HAP-1 (cell line): Measurements from ENCODE around the gene TAS1R2.
"Not testable (repeated sequence)": the region's sequence is repeated elsewhere in the genome, so short reads cannot be mapped to it uniquely, and the experiment has no call there.

Source experiments
- DNase-seq, 2 experiments: peaks; one replicate each; pipeline ENCODE4 v3.0.0-alpha.2; 2016 to 2020; ENCODE audit warnings: low spot score in 2 of 2
- H3K27me3 ChIP-seq: fragments of 250-450 bp; sonication (Bioruptor Pico); 2 replicates; pipeline ENCODE4 v1.5.1; 2020; ENCODE audit warnings: low read depth, mild to moderate bottlenecking, moderate library complexity
- H3K36me3 ChIP-seq: fragments of 250-450 bp; sonication (Bioruptor Pico); replicated peaks from 2 replicates; pipeline ENCODE4 v1.5.1; 2020; ENCODE audit warnings: mild to moderate bottlenecking
- H3K4me1 ChIP-seq: fragments of 250-450 bp; sonication (Bioruptor Pico); 2 replicates; pipeline ENCODE4 v1.5.1; 2020; ENCODE audit warnings: mild to moderate bottlenecking
- H3K4me3 ChIP-seq: fragments of 250-450 bp; sonication (Bioruptor Pico); 2 replicates; pipeline ENCODE4 v1.5.1; 2020; ENCODE audit warnings: mild to moderate bottlenecking, moderate library complexity
- H3K9me3 ChIP-seq: fragments of 250-450 bp; sonication (Bioruptor Pico); 2 replicates; pipeline ENCODE4 v1.5.1; 2020; ENCODE audit warnings: mild to moderate bottlenecking, moderate library complexity
- in situ Hi-C: fragments of 300-500 bp; cut with MboI; formaldehyde crosslinking; loops from 3 replicates; pipeline ENCODE4 v1.14.3; 2020; ENCODE audit warnings: low sequenced_read_pairs, inconsistent platforms, mixed read lengths

TAS1R2 gene

DNA sequence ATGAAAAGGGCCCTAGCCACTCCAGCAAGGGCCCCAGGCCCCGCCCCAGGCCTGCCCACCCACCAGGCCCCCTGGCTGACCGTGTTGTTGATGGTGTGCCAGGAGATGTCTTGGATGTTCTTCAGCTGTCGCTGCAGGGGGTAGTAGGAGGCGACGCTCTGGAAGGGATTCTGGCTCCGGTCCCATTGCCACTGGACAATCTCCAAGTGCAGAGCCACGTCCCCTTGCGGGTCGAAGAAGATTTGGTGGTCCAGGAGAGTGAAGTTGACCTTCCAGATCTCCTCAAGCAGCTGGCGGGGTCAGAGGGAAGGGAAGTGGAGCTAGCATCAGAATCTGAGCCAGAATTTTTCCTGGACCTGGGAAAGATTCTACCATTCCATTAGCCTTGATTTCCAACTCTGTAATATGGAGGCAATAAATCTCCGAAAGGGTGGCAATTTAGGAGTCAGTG is 10.2 kb downstream of the TAS1R2 start:
- Histone ChIP-seq H3K27me3 (peaks cover 9% of the 10 kb centered on the region; the same call in 1 of the 2 replicates), H3K4me1 (no peaks in the 10 kb centered on the region)

DNA sequence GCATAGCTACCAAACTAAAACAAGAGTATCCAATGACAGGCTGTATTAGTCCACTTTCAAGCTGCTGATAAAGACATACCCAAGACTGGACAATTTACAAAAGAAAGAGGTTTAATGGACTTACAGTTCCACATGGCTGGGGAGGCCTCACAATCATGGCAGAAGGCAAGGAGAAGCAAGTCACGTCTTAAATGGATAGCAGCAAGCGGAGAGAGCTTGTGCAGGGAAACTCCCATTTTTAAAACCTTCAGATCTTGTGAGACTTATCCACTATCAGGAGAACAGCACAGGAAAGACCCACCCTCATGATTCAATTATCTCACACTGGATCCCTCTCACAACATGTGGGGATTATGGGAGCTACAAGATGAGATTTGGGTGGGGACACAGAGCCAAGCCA is 11.7 kb downstream of the TAS1R2 start:
- H3K36me3 ChIP-seq, H3K4me1 ChIP-seq, H3K9me3 ChIP-seq, in situ Hi-C loops, DNase-seq, H3K4me3 ChIP-seq: not testable (repeated sequence)
- peaks cover 11% of the 10 kb centered on the region for H3K27me3 ChIP-seq

More for the DNA sequence above, 10.2 kb downstream of the TAS1R2 start:
- DNase-seq = no peak
- Histone ChIP-seq H3K36me3 (no peaks in the 10 kb centered on the region), H3K9me3 (0 out of 2 replicates have a peak, but pooled peaks cover 2% of the 10 kb centered on the region), H3K4me3 (no peak overlapping the region)
- in situ Hi-C loops = no loop called here

- Histone ChIP-seq H3K4me1 (no peaks in the 10 kb centered on the region), H3K4me3 (no peak overlapping the region), H3K36me3 (no peaks in the 10 kb centered on the region), H3K9me3 (no peaks in the 10 kb centered on the region), H3K27me3 (peaks cover 9% of the 10 kb centered on the region; the same call in 1 of the 2 replicates)
- DNase-seq = no peak
- in situ Hi-C loops = no loop called here
Measured at GRCh38 chr1:18840145-18840544, 19.3 kb downstream of the TAS1R2 start.

DNA sequence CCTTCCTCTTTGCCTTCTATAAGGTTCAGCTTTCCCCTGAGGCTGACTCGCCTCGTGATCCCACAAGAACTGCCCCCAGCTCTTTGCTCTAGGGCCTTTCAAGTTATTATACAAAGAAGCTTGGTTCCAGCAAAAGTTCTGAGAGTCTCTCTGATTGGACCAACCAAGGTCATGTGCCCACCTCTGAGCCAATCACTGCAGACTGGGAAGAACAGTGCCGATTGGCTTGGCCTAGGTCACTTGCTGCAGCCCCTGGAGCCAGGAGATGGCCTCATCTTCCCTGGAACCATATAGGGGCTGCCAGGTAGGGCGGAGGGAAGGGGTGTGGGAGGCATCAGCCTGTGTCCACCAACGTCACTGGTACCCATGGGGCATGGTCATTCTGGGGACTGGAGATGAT is 22.8 kb downstream of the TAS1R2 start:
- Histone ChIP-seq H3K4me3 (no peak overlapping the region), H3K36me3 (no peaks in the 10 kb centered on the region), H3K9me3 (no peaks in the 10 kb centered on the region), H3K4me1 (no peaks in the 10 kb centered on the region), H3K27me3 (peaks cover 10% of the 10 kb centered on the region; the same call in 1 of the 2 replicates)
- no peak for DNase-seq
- in situ Hi-C loops = no loop called here

DNA sequence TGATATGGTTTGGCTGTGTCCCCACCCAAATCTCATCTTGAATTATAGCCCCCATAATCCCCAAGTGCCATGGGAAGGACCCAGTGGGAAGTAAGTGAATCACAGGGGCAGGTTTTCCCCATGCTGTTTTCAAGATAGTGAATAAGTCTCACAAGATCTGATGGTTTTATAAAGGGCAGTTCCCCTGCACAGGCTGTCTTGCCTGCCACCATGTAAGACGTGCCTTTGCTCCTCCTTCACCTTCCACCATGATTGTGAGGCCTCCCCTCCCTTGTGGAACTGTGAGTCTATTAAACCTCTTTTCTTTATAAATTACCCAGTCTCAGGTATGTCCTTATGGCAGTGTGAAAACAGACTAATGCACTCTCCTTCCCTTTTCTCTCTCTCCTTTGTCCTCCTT is 27.1 kb downstream of the TAS1R2 start:
- DNase-seq, H3K4me3 ChIP-seq, H3K4me1 ChIP-seq, H3K36me3 ChIP-seq, H3K9me3 ChIP-seq, in situ Hi-C loops: not testable (repeated sequence)
- H3K27me3 ChIP-seq = peaks cover 10% of the 10 kb centered on the region; the same call in 1 of the 2 replicates

- no peaks in the 10 kb centered on the region for H3K9me3 ChIP-seq
- no peak overlapping the region for H3K4me3 ChIP-seq
- DNase-seq = no peak
- peaks cover 10% of the 10 kb centered on the region; the same call in 1 of the 2 replicates for H3K27me3 ChIP-seq
- H3K36me3 ChIP-seq = no peaks in the 10 kb centered on the region
- in situ Hi-C loops = no loop called here
- no peaks in the 10 kb centered on the region for H3K4me1 ChIP-seq
Measured at GRCh38 chr1:18831656-18832055, 27.8 kb downstream of the TAS1R2 start.

GRCh38 chr1:18830596-18830995 is 28.9 kb downstream of the TAS1R2 start:
- Histone ChIP-seq H3K4me3 (no peak overlapping the region), H3K4me1 (no peaks in the 10 kb centered on the region), H3K27me3 (peaks cover 7% of the 10 kb centered on the region; the same call in 1 of the 2 replicates), H3K9me3 (no peaks in the 10 kb centered on the region), H3K36me3 (no peaks in the 10 kb centered on the region)
- in situ Hi-C loops = no loop called here
- no peak for DNase-seq

DNA sequence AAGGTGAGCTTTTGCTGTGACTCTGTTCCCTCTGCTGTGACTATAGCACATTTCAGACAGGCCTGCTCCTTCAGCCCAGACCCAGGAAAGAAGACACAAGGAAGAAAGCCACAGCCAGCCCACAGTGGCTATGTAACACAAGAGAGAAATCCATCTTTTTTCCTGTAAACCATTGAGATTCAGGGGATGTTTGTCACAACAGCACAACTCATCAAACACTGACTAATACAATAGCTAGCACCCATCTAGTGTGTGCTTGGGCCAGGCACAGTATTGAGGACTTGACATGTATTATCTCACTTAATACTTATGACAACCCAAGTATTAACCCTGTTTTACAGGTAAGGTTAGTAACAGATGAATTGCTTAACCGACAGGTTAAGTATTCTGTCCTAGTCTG is 29.8 kb downstream of the TAS1R2 start:
- Histone ChIP-seq H3K27me3 (peaks cover 2% of the 10 kb centered on the region; the same call in 1 of the 2 replicates), H3K4me1 (no peaks in the 10 kb centered on the region), H3K36me3 (no peaks in the 10 kb centered on the region), H3K4me3 (no peak overlapping the region), H3K9me3 (no peaks in the 10 kb centered on the region)
- in situ Hi-C loops = no loop called here
- no peak for DNase-seq

GRCh38 chr1:18828224-18828623 is 31.2 kb downstream of the TAS1R2 start:
- Histone ChIP-seq H3K4me3 (no peak overlapping the region), H3K36me3 (no peaks in the 10 kb centered on the region), H3K4me1 (no peaks in the 10 kb centered on the region), H3K27me3 (no peaks in the 10 kb centered on the region), H3K9me3 (no peaks in the 10 kb centered on the region)
- DNase-seq = no peak
- in situ Hi-C loops = no loop called here

DNA sequence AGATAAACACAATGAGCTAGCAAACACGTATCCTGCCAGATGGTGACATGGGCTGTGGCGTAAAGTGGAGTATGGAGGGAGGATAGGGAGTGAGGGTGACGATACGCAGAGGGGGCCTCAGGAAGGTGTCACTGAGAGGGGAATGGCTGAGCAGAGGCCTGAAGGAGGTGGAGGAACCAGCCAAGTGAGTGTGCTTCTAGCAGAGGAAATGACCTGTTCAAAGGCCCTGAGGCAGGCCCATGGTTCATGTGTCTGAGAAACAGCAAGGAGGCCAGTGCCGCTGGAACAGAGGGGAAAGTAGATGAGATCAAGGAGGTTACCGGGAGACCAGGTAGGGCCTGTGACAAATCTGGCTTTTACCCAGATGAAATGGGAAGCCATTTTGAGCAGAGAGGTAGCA is 36.0 kb downstream of the TAS1R2 start:
- Histone ChIP-seq H3K36me3 (no peaks in the 10 kb centered on the region), H3K9me3 (no peaks in the 10 kb centered on the region), H3K27me3 (peaks cover 15% of the 10 kb centered on the region), H3K4me3 (no peak overlapping the region), H3K4me1 (no peaks in the 10 kb centered on the region)
- DNase-seq = no peak
- in situ Hi-C loops = loop anchor here (5.0 kb wide), 1 partner anchor 221 kb away; no protein-coding TSS in a partner anchor

- Histone ChIP-seq H3K9me3 (no peaks in the 10 kb centered on the region), H3K4me1 (no peaks in the 10 kb centered on the region), H3K27me3 (peaks cover 22% of the 10 kb centered on the region), H3K36me3 (no peaks in the 10 kb centered on the region), H3K4me3 (no peak overlapping the region)
- in situ Hi-C loops = loop anchor here (5.0 kb wide), 1 partner anchor 219 kb away; no protein-coding TSS in a partner anchor
- DNase-seq = peak; percentile 48 to 86
Measured at GRCh38 chr1:18820791-18821641, 38.4 kb downstream of the TAS1R2 start.

GRCh38 chr1:18819986-18820790 is 39.3 kb downstream of the TAS1R2 start:
- in situ Hi-C loops = loop anchor here (5.0 kb wide), 1 partner anchor 218 kb away; no protein-coding TSS in a partner anchor
- Histone ChIP-seq H3K36me3 (no peaks in the 10 kb centered on the region), H3K4me3 (no peak overlapping the region), H3K27me3 (peaks cover 22% of the 10 kb centered on the region), H3K9me3 (no peaks in the 10 kb centered on the region), H3K4me1 (no peaks in the 10 kb centered on the region)
- DNase-seq = no peak

DNA sequence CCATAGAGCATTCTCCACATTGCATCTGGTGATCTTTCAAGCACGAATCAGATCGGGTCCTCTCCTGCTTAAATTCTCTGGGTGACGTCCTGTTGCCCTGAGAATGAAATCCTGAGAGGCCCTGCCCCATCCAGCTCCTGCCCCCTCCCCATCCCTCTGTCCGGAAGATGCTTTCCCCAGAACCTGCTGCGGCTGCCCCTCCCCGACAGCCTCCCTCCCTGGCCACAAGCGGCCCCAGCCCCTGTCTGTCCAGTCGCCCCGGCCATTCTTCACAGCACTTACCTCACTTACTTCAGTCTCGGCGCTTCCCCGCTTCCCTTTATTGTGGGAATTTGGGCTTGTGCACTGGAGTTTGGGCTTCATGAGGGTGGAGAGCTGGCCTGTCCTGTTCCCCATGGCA is 40.3 kb downstream of the TAS1R2 start:
- no peaks in the 10 kb centered on the region for H3K9me3 ChIP-seq
- in situ Hi-C loops = no loop called here

More for the DNA sequence above, 40.3 kb downstream of the TAS1R2 start:
- no peak for DNase-seq
- H3K4me3 ChIP-seq = no peak overlapping the region
- H3K4me1 ChIP-seq = no peaks in the 10 kb centered on the region
- H3K36me3 ChIP-seq = no peaks in the 10 kb centered on the region
- H3K27me3 ChIP-seq = peaks cover 22% of the 10 kb centered on the region
